OCI-LY3 (cell line): ENCODE measurements around the gene LAMTOR1.

Experiments used
- H2AFZ ChIP-seq: fragments of 200-600, 300-600 bp; shearing (Covaris generic); 2 replicates; pipeline ENCODE4 v1.6.0; 2014; ENCODE audit warnings: antibody characterized with exemption, low read depth, low read length
- H3K27ac ChIP-seq: fragments of 200-600, 300-600 bp; sonication (generic); 2 replicates; pipeline ENCODE4 v1.5.1; 2014; ENCODE audit warnings: mild to moderate bottlenecking, low read length, moderate library complexity, mixed read lengths
- H3K27me3 ChIP-seq: fragments of 200-600, 300-600 bp; sonication (generic); 2 replicates; pipeline ENCODE4 v1.6.1; 2014; ENCODE audit warnings: low read depth, low read length, mixed read lengths
- H3K36me3 ChIP-seq: fragments of 200-600, 300-600 bp; sonication (generic); replicated peaks from 2 replicates; pipeline ENCODE3; 2014; ENCODE audit warnings: low read depth, low read length, mixed read lengths
- H3K4me1 ChIP-seq: fragments of 300-600, 200-600 bp; sonication (generic); 2 replicates; pipeline ENCODE4 v1.6.1; 2014; ENCODE audit warnings: low read length, mixed read lengths
- H3K4me2 ChIP-seq: fragments of 200-600, 300-600 bp; sonication (generic); 2 replicates; pipeline ENCODE4 v1.6.1; 2014; ENCODE audit warnings: low read length, mixed read lengths
- H3K4me3 ChIP-seq: fragments of 300-600, 200-600 bp; sonication (generic); 2 replicates; pipeline ENCODE4 v1.5.1; 2014; ENCODE audit warnings: antibody characterized with exemption, mild to moderate bottlenecking, low read length, moderate library complexity
- H3K79me2 ChIP-seq: fragments of 300-600, 200-600 bp; shearing (Covaris generic); 2 replicates; pipeline ENCODE4 v1.6.1; 2014; ENCODE audit warnings: mild to moderate bottlenecking, low read length, mixed read lengths
- H3K9ac ChIP-seq: fragments of 300-600, 200-600 bp; shearing (Covaris generic); 2 replicates; pipeline ENCODE4 v1.6.0; 2014; ENCODE audit warnings: mild to moderate bottlenecking, low read length, moderate library complexity
- H3K9me3 ChIP-seq: fragments of 200-600, 300-600 bp; shearing (Covaris generic); 2 replicates; pipeline ENCODE4 v1.6.1; 2014; ENCODE audit warnings: low read length, mixed read lengths; ENCODE audit not compliant: insufficient read depth
- H4K20me1 ChIP-seq: fragments of 200-600, 300-600 bp; sonication (generic); 2 replicates; pipeline ENCODE4 v1.6.1; 2016; ENCODE audit warnings: low read length, mixed read lengths; ENCODE audit not compliant: insufficient read depth
- CTCF ChIP-seq: fragments of 200-600, 300-600 bp; sonication (generic); IDR thresholded peaks from 2 replicates; pipeline ENCODE4 v1.5.1; 2014; ENCODE audit warnings: antibody characterized with exemption, low read length, low read depth
- EZH2phosphoT487 ChIP-seq: fragments of 200-600 bp; shearing (Covaris generic); IDR thresholded peaks from 2 replicates; pipeline ENCODE4 v1.6.1; 2018; ENCODE audit warnings: antibody characterized with exemption, mixed run types, low read depth

The LAMTOR1 gene

GRCh38 chr11:72116019-72116755 is 13.1 kb upstream of the LAMTOR1 start:
- Histone ChIP-seq H3K36me3 (no peaks in the 10 kb centered on the region), H3K27me3 (no peaks in the 10 kb centered on the region), H3K9me3 (no peaks in the 10 kb centered on the region), H3K9ac (no peak overlapping the region), H2AFZ (no peak overlapping the region), H4K20me1 (no peaks in the 10 kb centered on the region), H3K4me2 (no peak overlapping the region), H3K4me1 (peaks cover 13% of the 10 kb centered on the region), H3K27ac (no peak overlapping the region), H3K79me2 (0 out of 2 replicates have a peak, but pooled peaks cover 3% of the 10 kb centered on the region), H3K4me3 (no peak overlapping the region)
- TF ChIP-seq EZH2phosphoT487 (no peak), CTCF (no peak)

- no peaks in the 10 kb centered on the region for H4K20me1 ChIP-seq
- no peak overlapping the region for H3K9ac ChIP-seq
- no peaks in the 10 kb centered on the region for H3K9me3 ChIP-seq
- H2AFZ ChIP-seq: no peak overlapping the region
- TF ChIP-seq CTCF (no peak), EZH2phosphoT487 (no peak)
- H3K4me1 ChIP-seq: peaks cover 15% of the 10 kb centered on the region
- no peak overlapping the region for H3K27ac ChIP-seq
- no peaks in the 10 kb centered on the region for H3K27me3 ChIP-seq
- H3K4me2 ChIP-seq: no peak overlapping the region
- 0 out of 2 replicates have a peak, but pooled peaks cover 3% of the 10 kb centered on the region for H3K79me2 ChIP-seq
- H3K4me3 ChIP-seq: no peak overlapping the region
- H3K36me3 ChIP-seq: peaks cover 3% of the 10 kb centered on the region
Observed at GRCh38 chr11:72114570-72114969, 11.5 kb upstream of the LAMTOR1 start.

GRCh38 chr11:72112978-72113808 is 10.1 kb upstream of the LAMTOR1 start:
- Histone ChIP-seq H3K4me3 (peak overlapping the region; percentile 87), H3K27me3 (no peaks in the 10 kb centered on the region)
- TF ChIP-seq CTCF (no peak), EZH2phosphoT487 (no peak)

More at GRCh38 chr11:72112978-72113808, 10.1 kb upstream of the LAMTOR1 start:
- H3K9me3 ChIP-seq: no peaks in the 10 kb centered on the region
- H3K36me3 ChIP-seq: peaks cover 3% of the 10 kb centered on the region
- no peaks in the 10 kb centered on the region for H4K20me1 ChIP-seq
- peak overlapping the region; percentile 91 for H3K4me2 ChIP-seq
- H3K9ac ChIP-seq: peak overlapping the region; percentile 88
- H3K27ac ChIP-seq: peak overlapping the region; percentile 85
- 0 out of 2 replicates have a peak, but pooled peaks cover 3% of the 10 kb centered on the region for H3K79me2 ChIP-seq
- peaks cover 15% of the 10 kb centered on the region for H3K4me1 ChIP-seq
- H2AFZ ChIP-seq: peak overlapping the region; percentile 90
